ENCODE data around the gene SWI5. TPM values are rescaled to one million over a fixed set of nuclear protein-coding genes. Genes with fewer than 3 reads are reported as not detected.
A peak's percentile ranks its signal among the peaks of the same experiment; 100 is the strongest.

SWI5 gene
- total and polyA plus RNA-seq, 9 of the 15 experiments (the other 6 are each of a cell fraction or from before 2014, with no cell fraction given): 62.8 to 133 (median 95.9) TPM

DNA sequence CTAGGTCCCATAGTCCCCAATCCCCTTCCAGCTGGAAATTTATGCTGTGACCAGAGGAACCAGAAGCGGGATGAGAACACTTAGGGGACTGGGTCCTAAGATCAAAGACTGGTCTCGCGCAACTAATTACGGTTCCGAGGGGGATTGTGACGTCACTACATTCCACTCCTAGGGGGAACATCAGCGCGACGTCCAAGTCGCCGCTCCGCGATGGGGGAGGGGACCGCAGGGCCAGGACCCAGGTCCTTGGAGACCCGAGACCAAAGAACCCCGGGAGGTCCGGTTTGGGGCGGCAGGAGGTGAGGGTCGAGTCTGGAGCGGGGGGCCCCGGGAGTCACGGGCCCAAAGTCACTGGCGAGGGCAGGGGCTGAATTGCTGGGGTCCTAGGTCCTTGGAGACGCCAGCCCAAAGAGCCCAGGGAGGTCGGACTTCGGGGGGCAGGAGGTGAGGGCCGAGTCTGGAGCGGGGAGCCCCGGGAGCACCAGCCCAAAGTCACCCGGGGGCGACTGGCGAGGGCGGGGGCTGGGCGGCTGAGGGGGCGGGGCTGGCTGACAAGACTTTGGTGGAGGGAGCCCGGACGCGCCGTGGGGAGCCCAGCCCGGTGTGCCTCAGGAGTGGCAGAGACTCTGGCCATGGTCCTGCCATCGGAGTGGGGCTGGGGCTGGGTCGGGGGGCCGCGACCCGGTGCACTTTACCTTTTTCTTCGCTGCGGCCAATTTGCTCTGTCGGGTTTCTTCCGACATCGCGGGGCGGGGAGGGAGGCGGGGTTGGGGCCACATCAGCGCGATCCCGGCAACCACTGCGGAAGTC lies 673 bp upstream of the SWI5 start, which contains the start of gene GOLGA2 (continued):
- TF ChIP-seq CAMTA2 (CRISPR knock-in tag; conservative IDR thresholded peaks at IDR 0.05) (no peak), ZNF232 (CRISPR knock-in tag; IDR thresholded peaks at IDR 0.05) (no peak), PPARD (CRISPR knock-in tag; IDR thresholded peaks at IDR 0.05) (no peak), LEF1 (IDR thresholded peaks at IDR 0.05) (no peak), RB1 (IDR thresholded peaks at IDR 0.05; ENCODE audit: low read depth) (no peak), HNRNPL (IDR thresholded peaks at IDR 0.05; ENCODE audit: low read depth, low read length) (no peak), ZNF134 (CRISPR knock-in tag; conservative IDR thresholded peaks at IDR 0.05) (no peak), PRMT5 (CRISPR knock-in tag; IDR thresholded peaks at IDR 0.05) (no peak), MTF1 (CRISPR knock-in tag; IDR thresholded peaks at IDR 0.05; ENCODE audit: borderline replicate concordance) (no peak; the same call in none of the 2 replicates), RFX1 (IDR thresholded peaks at IDR 0.05) (no peak), SMARCC2 (IDR thresholded peaks at IDR 0.05; ENCODE audit: low read depth) (no peak), SIN3B (IDR thresholded peaks at IDR 0.05; ENCODE audit: low read depth) (no peak), EGR1 (conservative IDR thresholded peaks at IDR 0.05) (no peak), NCOA6 (IDR thresholded peaks at IDR 0.05) (no peak), NFIX (CRISPR knock-in tag; IDR thresholded peaks at IDR 0.05; ENCODE audit: low read depth) (no peak), CBX2 (IDR thresholded peaks at IDR 0.05; ENCODE audit: insufficient read depth, low read length, poor library complexity, severe bottlenecking) (no peak), TGIF2 (CRISPR knock-in tag; IDR thresholded peaks at IDR 0.05) (no peak), ZNF707 (CRISPR knock-in tag; conservative IDR thresholded peaks at IDR 0.05) (0 out of 2 replicates have a peak, but pooled peaks have one; percentile 41), FOXA3 (CRISPR knock-in tag; conservative IDR thresholded peaks at IDR 0.05 in 1 of 2, IDR thresholded peaks at IDR 0.05 in 1 of 2) (no peak), NR4A1 (CRISPR knock-in tag; IDR thresholded peaks at IDR 0.05) (peak; percentile 77; the same call in 1 of the 2 replicates), NR4A1 (tag; IDR thresholded peaks at IDR 0.05) (peak; percentile 69; the same call in 1 of the 2 replicates), NONO (IDR thresholded peaks at IDR 0.05; ENCODE audit: low read depth in 2 of 2, low read length in 1 of 2) (no peak), ATF7 (IDR thresholded peaks at IDR 0.05) (no peak), ELF1 (tag; IDR thresholded peaks at IDR 0.05) (no peak)
- TF ChIP-seq, protein P1, sequence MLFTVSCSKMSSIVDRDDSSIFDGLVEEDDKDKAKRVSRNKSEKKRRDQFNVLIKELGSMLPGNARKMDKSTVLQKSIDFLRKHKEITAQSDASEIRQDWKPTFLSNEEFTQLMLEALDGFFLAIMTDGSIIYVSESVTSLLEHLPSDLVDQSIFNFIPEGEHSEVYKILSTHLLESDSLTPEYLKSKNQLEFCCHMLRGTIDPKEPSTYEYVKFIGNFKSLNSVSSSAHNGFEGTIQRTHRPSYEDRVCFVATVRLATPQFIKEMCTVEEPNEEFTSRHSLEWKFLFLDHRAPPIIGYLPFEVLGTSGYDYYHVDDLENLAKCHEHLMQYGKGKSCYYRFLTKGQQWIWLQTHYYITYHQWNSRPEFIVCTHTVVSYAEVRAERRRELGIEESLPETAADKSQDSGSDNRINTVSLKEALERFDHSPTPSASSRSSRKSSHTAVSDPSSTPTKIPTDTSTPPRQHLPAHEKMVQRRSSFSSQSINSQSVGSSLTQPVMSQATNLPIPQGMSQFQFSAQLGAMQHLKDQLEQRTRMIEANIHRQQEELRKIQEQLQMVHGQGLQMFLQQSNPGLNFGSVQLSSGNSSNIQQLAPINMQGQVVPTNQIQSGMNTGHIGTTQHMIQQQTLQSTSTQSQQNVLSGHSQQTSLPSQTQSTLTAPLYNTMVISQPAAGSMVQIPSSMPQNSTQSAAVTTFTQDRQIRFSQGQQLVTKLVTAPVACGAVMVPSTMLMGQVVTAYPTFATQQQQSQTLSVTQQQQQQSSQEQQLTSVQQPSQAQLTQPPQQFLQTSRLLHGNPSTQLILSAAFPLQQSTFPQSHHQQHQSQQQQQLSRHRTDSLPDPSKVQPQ (CRISPR knock-in tag; IDR thresholded peaks at IDR 0.05; ENCODE audit: borderline replicate concordance): no peak
- TF ChIP-seq, protein P2, sequence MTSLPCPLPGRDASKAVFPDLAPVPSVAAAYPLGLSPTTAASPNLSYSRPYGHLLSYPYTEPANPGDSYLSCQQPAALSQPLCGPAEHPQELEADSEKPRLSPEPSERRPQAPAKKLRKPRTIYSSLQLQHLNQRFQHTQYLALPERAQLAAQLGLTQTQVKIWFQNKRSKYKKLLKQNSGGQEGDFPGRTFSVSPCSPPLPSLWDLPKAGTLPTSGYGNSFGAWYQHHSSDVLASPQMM (CRISPR knock-in tag; IDR thresholded peaks at IDR 0.05): no peak
- TF ChIP-seq, protein P3, sequence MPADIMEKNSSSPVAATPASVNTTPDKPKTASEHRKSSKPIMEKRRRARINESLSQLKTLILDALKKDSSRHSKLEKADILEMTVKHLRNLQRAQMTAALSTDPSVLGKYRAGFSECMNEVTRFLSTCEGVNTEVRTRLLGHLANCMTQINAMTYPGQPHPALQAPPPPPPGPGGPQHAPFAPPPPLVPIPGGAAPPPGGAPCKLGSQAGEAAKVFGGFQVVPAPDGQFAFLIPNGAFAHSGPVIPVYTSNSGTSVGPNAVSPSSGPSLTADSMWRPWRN (IDR thresholded peaks at IDR 0.05; ENCODE audit: low read depth): no peak
